Measurements from ENCODE around the gene ANKFY1.

The ANKFY1 gene

GRCh38 chr17:4229627-4230541 lies 33.9 kb downstream of the ANKFY1 start:
- Histone ChIP-seq H3K4me3 (ENCODE audit: low read depth, low read length) (no peak overlapping the region), H3K4me1 (ENCODE audit: control insufficient read depth, insufficient read depth, low read length) (peaks cover 5% of the 10 kb centered on the region; the same call in 1 of the 2 replicates), H3K27ac (ENCODE audit: extremely low read depth, low read depth, low read length) (peak overlapping the region; percentile 33; the same call in 1 of the 2 replicates), H3K9me3 (ENCODE audit: control insufficient read depth, insufficient read depth, low read depth, low read length) (no peaks in the 10 kb centered on the region), H3K36me3 (ENCODE audit: control insufficient read depth in 2 of 2, insufficient read depth in 1 of 2, low read length in 2 of 2) (peaks cover 32 to 55% of the 10 kb centered on the region in 2 experiments)
- ChIA-PET POLR2A (interaction anchor here (0.6 to 1.3 kb wide), 3 partner anchors 18 to 182 kb away, joined by 3 to 4 read pairs (median 3); no protein-coding TSS in a partner anchor), CTCF (interaction anchor here (0.6 to 2.6 kb wide), 12 partner anchors 10 to 470 kb away, joined by 3 to 28 read pairs (median 4); no protein-coding TSS in a partner anchor)
- TF ChIP-seq CTCF (tag by site-specific recombination; IDR thresholded peaks at IDR 0.05) (no peak), ZNF280D (tag by site-specific recombination; IDR thresholded peaks at IDR 0.05) (no peak), PRDM10 (tag by site-specific recombination; IDR thresholded peaks at IDR 0.05) (peak; percentile 37; the same call in 1 of the 2 replicates), ZNF660 (tag by site-specific recombination; IDR thresholded peaks at IDR 0.05) (0 out of 2 replicates have a peak, but pooled peaks have one; percentile 33), GLIS1 (tag by site-specific recombination; IDR thresholded peaks at IDR 0.05) (peak; percentile 37; the same call in 1 of the 2 replicates), ZNF654 (tag by site-specific recombination; IDR thresholded peaks at IDR 0.05; ENCODE audit: low read depth) (no peak), ZNF777 (tag by site-specific recombination; IDR thresholded peaks at IDR 0.05; ENCODE audit: borderline replicate concordance) (no peak), YY1 (tag by site-specific recombination; IDR thresholded peaks at IDR 0.05) (no peak), ZBTB49 (tag by site-specific recombination; IDR thresholded peaks at IDR 0.05; ENCODE audit: low read depth) (no peak), ZNF704 (tag by site-specific recombination; IDR thresholded peaks at IDR 0.05) (no peak), ZBTB26 (tag by site-specific recombination; optimal IDR thresholded peaks at IDR 0.05) (no peak), ZNF24 (tag by site-specific recombination; IDR thresholded peaks at IDR 0.05) (0 out of 2 replicates have a peak, but pooled peaks have one; percentile 27), ZNF623 (tag by site-specific recombination; IDR thresholded peaks at IDR 0.05) (no peak), OSR2 (tag by site-specific recombination; IDR thresholded peaks at IDR 0.05) (peak; percentile 97), ZBTB7A (tag by site-specific recombination; IDR thresholded peaks at IDR 0.05; ENCODE audit: low read depth) (no peak), ZNF571 (tag by site-specific recombination; IDR thresholded peaks at IDR 0.05) (no peak), ZNF747 (tag by site-specific recombination; IDR thresholded peaks at IDR 0.05) (no peak), KLF1 (tag by site-specific recombination; IDR thresholded peaks at IDR 0.05) (no peak), BCL11B (tag by site-specific recombination; IDR thresholded peaks at IDR 0.05; ENCODE audit: low read depth) (no peak), RBAK (tag by site-specific recombination; IDR thresholded peaks at IDR 0.05) (no peak), SP7 (tag by site-specific recombination; IDR thresholded peaks at IDR 0.05) (0 out of 2 replicates have a peak, but pooled peaks have one; percentile 23)

All from HEK293 (cell line).